Neural crest cell (in vitro differentiated cells): ENCODE data around the gene ZNF597. TPM values are rescaled to one million over a fixed set of nuclear protein-coding genes. Genes with fewer than 3 reads are reported as not detected.

Experiments
- DNase-seq: peaks from one replicate; pipeline ENCODE4 v3.0.0; 2021; ENCODE audit warnings: low read depth, mixed read lengths, low spot score
- H3K27ac Mint-ChIP-seq: one replicate; pipeline ENCODE4 v1.8.0; 2021; ENCODE audit warnings: mild to moderate bottlenecking, mixed read lengths; ENCODE audit not compliant: unreplicated experiment
- H3K27me3 Mint-ChIP-seq: 2 replicates; pipeline ENCODE4 v1.8.0; 2021; ENCODE audit warnings: low read depth, mild to moderate bottlenecking, mixed read lengths
- H3K36me3 Mint-ChIP-seq: 2 replicates; pipeline ENCODE4 v1.8.0; 2021; ENCODE audit warnings: low read depth, mild to moderate bottlenecking, mixed read lengths
- H3K4me1 Mint-ChIP-seq: 2 replicates; pipeline ENCODE4 v1.8.0; 2021; ENCODE audit warnings: mixed read lengths
- H3K4me3 Mint-ChIP-seq: one replicate; pipeline ENCODE4 v1.8.0; 2021; ENCODE audit warnings: mild to moderate bottlenecking, mixed read lengths
- H3K9me3 Mint-ChIP-seq: 2 replicates; pipeline ENCODE4 v1.8.0; 2021; ENCODE audit warnings: mixed read lengths
- CTCF ChIP-seq: fragments of 200-600 bp; sonication (generic); conservative IDR thresholded peaks from 2 replicates; pipeline ENCODE4 v1.5.0; 2021; ENCODE audit warnings: antibody characterized with exemption, mild to moderate bottlenecking
- microRNA-seq: library from miRNA; unstranded; fragments of <30 nt; microRNA quantifications from one replicate; pipeline ENCODE4, GENCODE V29; 2020
- total RNA-seq: library from RNA; stranded (reverse); gene quantifications from 2 replicates; pipeline ENCODE4 v1.2.1, GENCODE V29; 2021

Gene ZNF597
- total RNA-seq, 1 donor from 2014 or later = 2.0 TPM

- Mint-ChIP-seq H3K27me3 (no peaks in the 10 kb centered on the region), H3K36me3 (peaks cover 67% of the 10 kb centered on the region), H3K27ac (peak within 1 kb of the TSS; percentile 85), H3K9me3 (peaks cover 17% of the 10 kb centered on the region), H3K4me3 (peak within 1 kb of the TSS; percentile 91), H3K4me1 (peaks cover 17% of the 10 kb centered on the region)
- TF ChIP-seq CTCF = no peak
- peak; percentile 99 for DNase-seq
Measured at GRCh38 chr16:3400779-3401688, 42.3 kb downstream of the ZNF597 start, which contains the start of the genes ZNF174 and ZSCAN32. ZNF174 (plus strand) TSS chr16:3401215; CDS start chr16:3402005, 790 bp downstream. ZSCAN32 (minus strand) TSS chr16:3401004; CDS start chr16:3397557, 3,447 bp downstream.

- no peak overlapping the region for H3K27ac Mint-ChIP-seq
- no peaks in the 10 kb centered on the region for H3K27me3 Mint-ChIP-seq
- peaks cover 66% of the 10 kb centered on the region for H3K36me3 Mint-ChIP-seq
- peak overlapping the region; percentile 91 for H3K4me3 Mint-ChIP-seq
- H3K9me3 Mint-ChIP-seq = peaks cover 16% of the 10 kb centered on the region
- peaks cover 17% of the 10 kb centered on the region for H3K4me1 Mint-ChIP-seq
- TF ChIP-seq CTCF = no peak
- no peak for DNase-seq
Measured at GRCh38 chr16:3400446-3400778, 42.9 kb downstream of the ZNF597 start.

- H3K4me3 Mint-ChIP-seq = no peak overlapping the region
- peak overlapping the region; percentile 78 for H3K27ac Mint-ChIP-seq
- TF ChIP-seq CTCF = no peak
- DNase-seq = no peak
- peaks cover 23% of the 10 kb centered on the region for H3K9me3 Mint-ChIP-seq
- no peaks in the 10 kb centered on the region for H3K27me3 Mint-ChIP-seq
- no peaks in the 10 kb centered on the region for H3K4me1 Mint-ChIP-seq
- peaks cover 69% of the 10 kb centered on the region for H3K36me3 Mint-ChIP-seq
Measured at GRCh38 chr16:3389663-3390338, 53.5 kb downstream of the ZNF597 start.

GRCh38 chr16:3388325-3388724 lies 55.0 kb downstream of the ZNF597 start:
- Mint-ChIP-seq H3K4me3 (no peak overlapping the region), H3K36me3 (peaks cover 73% of the 10 kb centered on the region), H3K9me3 (peaks cover 27% of the 10 kb centered on the region), H3K27me3 (no peaks in the 10 kb centered on the region), H3K4me1 (no peaks in the 10 kb centered on the region), H3K27ac (no peak overlapping the region)
- TF ChIP-seq CTCF = no peak
- DNase-seq = no peak

- Mint-ChIP-seq H3K27ac (no peak overlapping the region), H3K9me3 (peaks cover 38% of the 10 kb centered on the region), H3K4me1 (no peaks in the 10 kb centered on the region), H3K27me3 (no peaks in the 10 kb centered on the region), H3K4me3 (no peak overlapping the region), H3K36me3 (peaks cover 85% of the 10 kb centered on the region)
- DNase-seq = no peak
- TF ChIP-seq CTCF = no peak
Measured at GRCh38 chr16:3383045-3383448, 60.3 kb downstream of the ZNF597 start.

Small RNA genes lying within 50 kb of the gene (microRNA-seq; reads per million reads assigned to microRNA genes)
- gene MIR6126 = not detected

Other genes with a start within 250 kb of the ZNF597 start
- gene ZNF200, start 208.3 kb downstream of the ZNF597 start, total RNA-seq = 12.1 and 14.1 TPM in 2 replicates
- not detected in 2 replicates for gene MEFV, start 186.9 kb downstream of the ZNF597 start, total RNA-seq
- 32.7 and 34.0 TPM in 2 replicates for gene ZNF263, start 160.0 kb downstream of the ZNF597 start, total RNA-seq
- gene TIGD7, start 138.1 kb downstream of the ZNF597 start, total RNA-seq = 5.2 and 6.6 TPM in 2 replicates
- 43.8 and 48.9 TPM in 2 replicates for gene ZNF75A, start 138.0 kb downstream of the ZNF597 start, total RNA-seq
- gene OR2C1, start 87.6 kb downstream of the ZNF597 start, total RNA-seq = 0.16 TPM in 1 of 2 replicates, not detected in the other
- 18.3 TPM in 2 replicates for gene ZSCAN32, start 42.5 kb downstream of the ZNF597 start, total RNA-seq
- gene ZNF174, start 42.3 kb downstream of the ZNF597 start, total RNA-seq = 12.8 and 15.5 TPM in 2 replicates
- gene NAA60, start 176 bp upstream of the ZNF597 start, total RNA-seq = 48.9 and 55.3 TPM in 2 replicates
- not detected in 2 replicates for gene C16orf90, start 52.0 kb upstream of the ZNF597 start, total RNA-seq
- gene CLUAP1, start 57.5 kb upstream of the ZNF597 start, total RNA-seq = 30.7 and 33.8 TPM in 2 replicates
- 0.18 TPM in 1 of 2 replicates, not detected in the other for gene NLRC3, start 133.9 kb upstream of the ZNF597 start, total RNA-seq
- gene SLX4, start 168.1 kb upstream of the ZNF597 start, total RNA-seq = 17.2 and 17.7 TPM in 2 replicates
- 23.6 and 26.0 TPM in 2 replicates for gene DNASE1, start 211.2 kb upstream of the ZNF597 start, total RNA-seq